Lower leg skin (tissue), 3 donors: ENCODE data around the gene ARF1.

Experiments used
- POLR2A ChIP-seq, 2 donors: fragments of 450-650 bp; IDR thresholded peaks; one replicate each; pipeline ENCODE4 v1.6.1; 2016 to 2017; ENCODE audit warnings: antibody characterized with exemption in 2 of 2, mild to moderate bottlenecking in 1 of 2, moderate library complexity in 1 of 2
- TF ChIP-seq, protein P1 (sequence below), 3 donors: fragments of 450-650 bp; IDR thresholded peaks; one replicate each; pipeline ENCODE4 v1.5.1; 2016; ENCODE audit warnings: antibody characterized with exemption in 3 of 3, mild to moderate bottlenecking in 3 of 3, moderate library complexity in 2 of 3

DNA sequence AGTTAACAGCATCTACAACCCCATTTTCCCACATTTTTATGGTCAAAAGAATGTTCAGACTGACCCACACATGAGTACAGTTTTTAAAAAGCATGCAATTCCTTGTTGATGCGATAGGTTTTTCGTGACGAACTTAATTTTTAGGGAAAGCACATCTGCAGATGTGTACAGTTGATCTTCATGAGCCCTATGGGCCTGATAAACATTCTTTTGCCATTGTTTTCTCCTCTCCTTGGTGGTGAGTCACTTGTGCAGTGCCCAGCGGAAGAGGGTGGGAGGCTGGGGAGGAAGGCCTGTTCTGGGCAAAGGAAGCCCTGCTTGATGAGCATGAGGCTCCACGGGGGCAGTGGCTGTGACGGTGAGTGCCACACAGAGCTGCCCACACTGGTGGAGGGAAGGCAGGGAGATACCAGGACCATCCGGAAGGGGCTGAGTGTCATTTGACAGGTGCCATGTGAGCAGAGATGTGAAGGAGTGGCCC lies 5.3 kb downstream of the ARF1 start:
- TF ChIP-seq, protein P1, sequence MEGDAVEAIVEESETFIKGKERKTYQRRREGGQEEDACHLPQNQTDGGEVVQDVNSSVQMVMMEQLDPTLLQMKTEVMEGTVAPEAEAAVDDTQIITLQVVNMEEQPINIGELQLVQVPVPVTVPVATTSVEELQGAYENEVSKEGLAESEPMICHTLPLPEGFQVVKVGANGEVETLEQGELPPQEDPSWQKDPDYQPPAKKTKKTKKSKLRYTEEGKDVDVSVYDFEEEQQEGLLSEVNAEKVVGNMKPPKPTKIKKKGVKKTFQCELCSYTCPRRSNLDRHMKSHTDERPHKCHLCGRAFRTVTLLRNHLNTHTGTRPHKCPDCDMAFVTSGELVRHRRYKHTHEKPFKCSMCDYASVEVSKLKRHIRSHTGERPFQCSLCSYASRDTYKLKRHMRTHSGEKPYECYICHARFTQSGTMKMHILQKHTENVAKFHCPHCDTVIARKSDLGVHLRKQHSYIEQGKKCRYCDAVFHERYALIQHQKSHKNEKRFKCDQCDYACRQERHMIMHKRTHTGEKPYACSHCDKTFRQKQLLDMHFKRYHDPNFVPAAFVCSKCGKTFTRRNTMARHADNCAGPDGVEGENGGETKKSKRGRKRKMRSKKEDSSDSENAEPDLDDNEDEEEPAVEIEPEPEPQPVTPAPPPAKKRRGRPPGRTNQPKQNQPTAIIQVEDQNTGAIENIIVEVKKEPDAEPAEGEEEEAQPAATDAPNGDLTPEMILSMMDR (IDR thresholded peaks at IDR 0.05) = no peak
- TF ChIP-seq POLR2A (IDR thresholded peaks at IDR 0.05) = no peak
